A549 (cell line): ENCODE data around the gene OSBPL2. TPM values are rescaled to one million over a fixed set of nuclear protein-coding genes. Genes with fewer than 3 reads are reported as not detected.

Source experiments
- ATAC-seq, 2 experiments: fragments of 200-7000 bp in 1 of 2; fragments of >200 bp in 1 of 2; cut with Nextera tagmentation in 1 of 2; cut with Tn5 transposase in 1 of 2; 3 replicates each; pipeline versions ENCODE4 v1.8.0 to v1.9.1; 2018 to 2020; ENCODE audit warnings: mild to moderate bottlenecking in 1 of 2, moderate library complexity in 1 of 2
- CTCF ChIA-PET: fragments of 300-600 bp; sonication (Branson Sonifier 250); formaldehyde crosslinking; extraction: SDS; loops from one replicate; lab custom pipeline; 2021; ENCODE audit warnings: antibody characterized with exemption, inconsistent platforms; lab: Yijun Ruan, JAX
- POLR2A ChIA-PET: fragments of 350-600 bp; formaldehyde crosslinking; extraction: SDS; loops from one replicate; lab custom pipeline; 2021; ENCODE audit warnings: antibody characterized with exemption, inconsistent platforms; lab: Yijun Ruan, JAX
- DNase-seq, 2 experiments: peaks; one replicate each; pipeline versions ENCODE4 v3.0.0 to v3.0.0-alpha.2; 2011 to 2016; ENCODE audit warnings: low read depth in 1 of 2, low spot score in 1 of 2
- FAIRE-seq: peaks from 2 replicates; lab custom pipeline; 2011; peaks lifted over from hg19 to GRCh38; lab: Jason Lieb, UNC
- H3K27ac ChIP-seq, 2 experiments: fragments of >200 bp; sonication (Bioruptor Twin); formaldehyde crosslinking; 3 replicates each; pipeline ENCODE4 v1.5.1; 2016 to 2017
- H3K4me1 ChIP-seq: fragments of >200 bp; sonication (Bioruptor Twin); formaldehyde crosslinking; 3 replicates; pipeline ENCODE4 v1.6.1; 2016
- H3K4me2 ChIP-seq: fragments of >200 bp; sonication (Bioruptor Twin); formaldehyde crosslinking; 3 replicates; pipeline ENCODE4 v1.6.1; 2016
- H3K4me3 ChIP-seq: fragments of >200 bp; sonication (Bioruptor Twin); formaldehyde crosslinking; 3 replicates; pipeline ENCODE4 v1.5.1; 2016
- H3K9me3 ChIP-seq: fragments of >200 bp; sonication (Bioruptor Twin); formaldehyde crosslinking; 3 replicates; pipeline ENCODE4 v1.6.1; 2016
- CEBPB ChIP-seq, 2 experiments: fragments of >200 bp in 1 of 2; sonication (Bioruptor Twin) in 1 of 2; formaldehyde crosslinking in 1 of 2; IDR thresholded peaks; 2 replicates each; pipeline ENCODE4 v1.6.1; 2012 to 2016
- EHF ChIP-seq: fragments of 250-450 bp; sonication (Bioruptor Pico); IDR thresholded peaks from 2 replicates; pipeline ENCODE4 v1.5.0; 2020; ENCODE audit warnings: mild to moderate bottlenecking
- ELK1 ChIP-seq: fragments of 150-350 bp; IDR thresholded peaks from 2 replicates; pipeline ENCODE4 v1.6.1; 2014; ENCODE audit warnings: low read depth, mild to moderate bottlenecking, low read length
- EP300 ChIP-seq, 2 experiments: fragments of >200 bp; sonication (Bioruptor Twin); formaldehyde crosslinking; IDR thresholded peaks; 2 replicates in 1 of 2; 3 replicates in 1 of 2; pipeline ENCODE4 v1.6.1; 2016 to 2017
- FOXS1 ChIP-seq: fragments of 250-450 bp; sonication (Bioruptor Pico); IDR thresholded peaks from 2 replicates; pipeline ENCODE4 v1.5.0; 2020; ENCODE audit warnings: mild to moderate bottlenecking, moderate library complexity
- GATA3 ChIP-seq: IDR thresholded peaks from 2 replicates; pipeline ENCODE4 v1.6.1; 2012; ENCODE audit warnings: borderline replicate concordance
- HMGXB4 ChIP-seq: fragments of 250-450 bp; sonication (Bioruptor Pico); IDR thresholded peaks from 2 replicates; pipeline ENCODE4 v1.5.0; 2021; ENCODE audit warnings: mild to moderate bottlenecking, moderate library complexity, borderline replicate concordance
- KDM5A ChIP-seq: fragments of 200-600 bp; sonication (generic); IDR thresholded peaks from 2 replicates; pipeline ENCODE4 v1.6.1; 2016; ENCODE audit warnings: antibody characterized with exemption, mild to moderate bottlenecking
- RNF2 ChIP-seq: fragments of 200-600 bp; sonication (generic); IDR thresholded peaks from 2 replicates; pipeline ENCODE4 v1.6.1; 2016; ENCODE audit warnings: low read depth, mild to moderate bottlenecking, antibody characterized with exemption, moderate library complexity, borderline replicate concordance
- SMC3 ChIP-seq: fragments of >200 bp; sonication (Bioruptor Twin); formaldehyde crosslinking; IDR thresholded peaks from 3 replicates; pipeline ENCODE4 v1.6.1; 2018; ENCODE audit warnings: inconsistent platforms
- SREBF2 ChIP-seq: fragments of 450-650 bp; IDR thresholded peaks from 2 replicates; pipeline ENCODE4 v1.6.1; 2014; ENCODE audit warnings: mild to moderate bottlenecking, moderate library complexity
- TFCP2L1 ChIP-seq: fragments of 250-450 bp; sonication (Bioruptor Pico); IDR thresholded peaks from 2 replicates; pipeline ENCODE4 v1.5.0; 2021; ENCODE audit warnings: mild to moderate bottlenecking
- ZSCAN20 ChIP-seq: fragments of 250-450 bp; sonication (Bioruptor Pico); IDR thresholded peaks from 2 replicates; pipeline ENCODE4 v1.8.0; 2022; ENCODE audit warnings: mild to moderate bottlenecking, moderate library complexity
- WGBS: methylation state at CpG from one replicate; pipeline ENCODE4 v1.1.6; 2017; ENCODE audit errors: missing lambda C conversion rate; 5-methylcytosine and 5-hydroxymethylcytosine counted together
- polyA plus RNA-seq, 4 experiments: library from polyadenylated mRNA; depleted of rRNA in 3 of 4; stranded (reverse); fragments of >200 nt; fragmentation: RNase III in 1 of 4; extraction: RNeasy Plus Mini Kit Qiagen cat#74134 plus additional on column Dnase treatment in 1 of 4; gene quantifications; 2 replicates in 3 of 4; 3 replicates in 1 of 4; pipeline ENCODE4 v1.2.3, GENCODE V29; 2011 to 2017
- TF ChIP-seq, protein P1 (sequence below): IDR thresholded peaks from 2 replicates; pipeline ENCODE4 v1.6.1; 2012
- TF ChIP-seq, protein P2 (sequence below): IDR thresholded peaks from 2 replicates; pipeline ENCODE4 v1.6.1; 2012; ENCODE audit warnings: low read depth, borderline replicate concordance
- TF ChIP-seq, protein P3 (sequence below): fragments of 200-600 bp; sonication (generic); IDR thresholded peaks from 2 replicates; pipeline ENCODE4 v1.6.1; 2016; ENCODE audit warnings: antibody characterized with exemption, mild to moderate bottlenecking, moderate library complexity
- TF ChIP-seq, protein P4 (sequence below): fragments of >200 bp; sonication (Bioruptor Twin); formaldehyde crosslinking; IDR thresholded peaks from 3 replicates; pipeline ENCODE4 v1.6.1; 2016

Gene OSBPL2
- polyA plus RNA-seq, 2 of the 4 experiments (the other 2 are of a cell fraction) = 14.6 to 14.8 TPM

DNA sequence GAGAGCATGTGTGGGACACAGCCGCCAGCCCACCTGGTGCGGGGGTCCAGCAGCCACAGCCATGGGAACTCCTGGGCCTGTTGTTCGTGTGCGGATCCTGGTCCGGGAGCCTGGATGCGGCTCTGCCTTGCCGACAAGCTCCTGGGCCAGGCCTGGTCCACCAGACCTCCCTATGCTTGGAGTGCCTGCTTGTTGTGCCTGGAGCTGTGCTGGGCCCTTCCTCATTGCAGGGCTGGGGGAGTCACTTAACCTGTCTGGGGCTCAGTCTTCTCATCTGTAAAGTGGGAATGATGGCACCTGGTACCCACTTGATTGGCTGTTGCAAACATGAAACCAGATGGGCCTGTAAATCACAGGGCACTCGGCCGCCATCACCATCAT, 2.6 kb upstream of the OSBPL2 start:
- ChIA-PET CTCF (interaction anchor here (1.3 to 2.1 kb wide), 3 partner anchors 9 to 14 kb away, joined by 3 to 6 read pairs (median 3); no protein-coding TSS in a partner anchor), POLR2A (no interaction called here)
- Histone ChIP-seq H3K4me2 (no peak overlapping the region), H3K27ac (no peak overlapping the region), H3K9me3 (no peaks in the 10 kb centered on the region), H3K4me3 (no peak overlapping the region), H3K4me1 (peaks cover 8% of the 10 kb centered on the region; the same call in 1 of the 3 replicates)
- WGBS = 79% methylated on average over 8 of the region's 9 CpGs
- FAIRE-seq (no peak), DNase-seq (no peak), ATAC-seq (no peak)
- no peak for TF ChIP-seq ZSCAN20 (CRISPR knock-in tag)
- no peak for TF ChIP-seq SREBF2
- TF ChIP-seq EHF (CRISPR knock-in tag) = no peak
- TF ChIP-seq, protein P1, sequence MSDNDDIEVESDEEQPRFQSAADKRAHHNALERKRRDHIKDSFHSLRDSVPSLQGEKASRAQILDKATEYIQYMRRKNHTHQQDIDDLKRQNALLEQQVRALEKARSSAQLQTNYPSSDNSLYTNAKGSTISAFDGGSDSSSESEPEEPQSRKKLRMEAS = no peak
- TF ChIP-seq, protein P2, sequence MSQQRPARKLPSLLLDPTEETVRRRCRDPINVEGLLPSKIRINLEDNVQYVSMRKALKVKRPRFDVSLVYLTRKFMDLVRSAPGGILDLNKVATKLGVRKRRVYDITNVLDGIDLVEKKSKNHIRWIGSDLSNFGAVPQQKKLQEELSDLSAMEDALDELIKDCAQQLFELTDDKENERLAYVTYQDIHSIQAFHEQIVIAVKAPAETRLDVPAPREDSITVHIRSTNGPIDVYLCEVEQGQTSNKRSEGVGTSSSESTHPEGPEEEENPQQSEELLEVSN = no peak
- no peak for TF ChIP-seq ELK1
- no peak for TF ChIP-seq CEBPB (IDR thresholded peaks at IDR 0.05)
- no peak for TF ChIP-seq TFCP2L1 (CRISPR knock-in tag)
- TF ChIP-seq, protein P3, sequence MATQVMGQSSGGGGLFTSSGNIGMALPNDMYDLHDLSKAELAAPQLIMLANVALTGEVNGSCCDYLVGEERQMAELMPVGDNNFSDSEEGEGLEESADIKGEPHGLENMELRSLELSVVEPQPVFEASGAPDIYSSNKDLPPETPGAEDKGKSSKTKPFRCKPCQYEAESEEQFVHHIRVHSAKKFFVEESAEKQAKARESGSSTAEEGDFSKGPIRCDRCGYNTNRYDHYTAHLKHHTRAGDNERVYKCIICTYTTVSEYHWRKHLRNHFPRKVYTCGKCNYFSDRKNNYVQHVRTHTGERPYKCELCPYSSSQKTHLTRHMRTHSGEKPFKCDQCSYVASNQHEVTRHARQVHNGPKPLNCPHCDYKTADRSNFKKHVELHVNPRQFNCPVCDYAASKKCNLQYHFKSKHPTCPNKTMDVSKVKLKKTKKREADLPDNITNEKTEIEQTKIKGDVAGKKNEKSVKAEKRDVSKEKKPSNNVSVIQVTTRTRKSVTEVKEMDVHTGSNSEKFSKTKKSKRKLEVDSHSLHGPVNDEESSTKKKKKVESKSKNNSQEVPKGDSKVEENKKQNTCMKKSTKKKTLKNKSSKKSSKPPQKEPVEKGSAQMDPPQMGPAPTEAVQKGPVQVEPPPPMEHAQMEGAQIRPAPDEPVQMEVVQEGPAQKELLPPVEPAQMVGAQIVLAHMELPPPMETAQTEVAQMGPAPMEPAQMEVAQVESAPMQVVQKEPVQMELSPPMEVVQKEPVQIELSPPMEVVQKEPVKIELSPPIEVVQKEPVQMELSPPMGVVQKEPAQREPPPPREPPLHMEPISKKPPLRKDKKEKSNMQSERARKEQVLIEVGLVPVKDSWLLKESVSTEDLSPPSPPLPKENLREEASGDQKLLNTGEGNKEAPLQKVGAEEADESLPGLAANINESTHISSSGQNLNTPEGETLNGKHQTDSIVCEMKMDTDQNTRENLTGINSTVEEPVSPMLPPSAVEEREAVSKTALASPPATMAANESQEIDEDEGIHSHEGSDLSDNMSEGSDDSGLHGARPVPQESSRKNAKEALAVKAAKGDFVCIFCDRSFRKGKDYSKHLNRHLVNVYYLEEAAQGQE = no peak
- TF ChIP-seq FOXS1 = no peak

DNA sequence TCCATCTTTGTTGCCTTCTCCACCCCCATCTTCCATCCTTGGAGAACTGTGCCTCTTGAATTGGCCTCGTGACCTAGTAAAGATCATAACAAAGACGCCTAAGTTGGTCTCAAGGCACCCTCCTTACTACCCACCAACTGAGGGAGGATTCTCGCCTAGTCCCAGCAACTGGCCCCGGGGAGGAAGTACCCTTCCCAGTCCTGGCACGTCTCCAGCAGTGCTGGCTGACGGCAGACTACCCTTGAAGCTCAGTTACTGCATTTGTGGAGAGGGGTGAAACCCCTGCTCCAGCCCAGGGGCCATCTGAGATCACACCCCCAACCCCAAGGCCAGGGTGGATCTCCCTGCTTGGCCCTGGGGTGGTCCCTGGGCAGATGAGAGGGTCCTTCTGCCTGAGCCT, 2.1 kb upstream of the OSBPL2 start:
- ATAC-seq (no peak), DNase-seq (no peak), FAIRE-seq (no peak)
- ChIA-PET POLR2A (no interaction called here), CTCF (interaction anchor here (1.3 to 2.1 kb wide), 3 partner anchors 10 to 15 kb away, joined by 3 to 6 read pairs (median 3); no protein-coding TSS in a partner anchor)
- Histone ChIP-seq H3K4me2 (no peak overlapping the region), H3K4me1 (peaks cover 8% of the 10 kb centered on the region; the same call in 1 of the 3 replicates), H3K9me3 (no peaks in the 10 kb centered on the region), H3K27ac (no peak overlapping the region), H3K4me3 (no peak overlapping the region)
- WGBS = 32% methylated on average over 4 of the region's 6 CpGs
- TF ChIP-seq EP300 (IDR thresholded peaks at IDR 0.05) = no peak
- no peak for TF ChIP-seq HMGXB4 (CRISPR knock-in tag)
- TF ChIP-seq KDM5A = no peak
- TF ChIP-seq RNF2 = no peak
- no peak for TF ChIP-seq FOXS1
- no peak for TF ChIP-seq GATA3
- TF ChIP-seq, protein P2 = no peak
- no peak for TF ChIP-seq SMC3
- TF ChIP-seq, protein P4, sequence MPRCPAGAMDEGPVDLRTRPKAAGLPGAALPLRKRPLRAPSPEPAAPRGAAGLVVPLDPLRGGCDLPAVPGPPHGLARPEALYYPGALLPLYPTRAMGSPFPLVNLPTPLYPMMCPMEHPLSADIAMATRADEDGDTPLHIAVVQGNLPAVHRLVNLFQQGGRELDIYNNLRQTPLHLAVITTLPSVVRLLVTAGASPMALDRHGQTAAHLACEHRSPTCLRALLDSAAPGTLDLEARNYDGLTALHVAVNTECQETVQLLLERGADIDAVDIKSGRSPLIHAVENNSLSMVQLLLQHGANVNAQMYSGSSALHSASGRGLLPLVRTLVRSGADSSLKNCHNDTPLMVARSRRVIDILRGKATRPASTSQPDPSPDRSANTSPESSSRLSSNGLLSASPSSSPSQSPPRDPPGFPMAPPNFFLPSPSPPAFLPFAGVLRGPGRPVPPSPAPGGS = no peak
